ENCODE measurements around the gene ENTPD1.
"Not testable (repeated sequence)": the region's sequence is repeated elsewhere in the genome, so short reads cannot be mapped to it uniquely, and the experiment has no call there.

ENTPD1 gene

DNA sequence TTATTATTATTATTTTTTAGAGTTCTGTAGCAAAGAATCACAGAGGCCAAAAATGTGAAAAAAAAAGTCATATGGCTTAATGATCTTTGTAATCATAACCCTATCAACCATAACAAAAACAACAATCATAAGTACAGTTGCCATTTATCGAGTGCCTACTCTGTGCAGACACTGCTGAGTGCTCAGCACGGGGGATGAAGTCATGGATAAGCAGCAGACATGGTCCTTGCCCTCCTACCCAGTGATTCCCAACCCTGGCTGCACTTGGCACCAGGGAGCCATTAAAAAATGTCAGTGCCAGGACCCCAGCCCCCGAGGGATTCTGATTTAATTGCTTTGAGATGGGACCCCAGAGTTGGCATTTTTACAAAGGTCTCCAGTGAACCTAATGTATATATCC, 38.2 kb downstream of the ENTPD1 start:
- DNase-seq (ENCODE audit: low read depth): no peak
- H3K4me3 ChIP-seq (ENCODE audit: control insufficient read depth, low read depth, low read length): no peak overlapping the region
- no peak for TF ChIP-seq CTCF (IDR thresholded peaks at IDR 0.05; ENCODE audit: control insufficient read depth, insufficient read depth, low read depth, low read length, missing control alignments)

DNA sequence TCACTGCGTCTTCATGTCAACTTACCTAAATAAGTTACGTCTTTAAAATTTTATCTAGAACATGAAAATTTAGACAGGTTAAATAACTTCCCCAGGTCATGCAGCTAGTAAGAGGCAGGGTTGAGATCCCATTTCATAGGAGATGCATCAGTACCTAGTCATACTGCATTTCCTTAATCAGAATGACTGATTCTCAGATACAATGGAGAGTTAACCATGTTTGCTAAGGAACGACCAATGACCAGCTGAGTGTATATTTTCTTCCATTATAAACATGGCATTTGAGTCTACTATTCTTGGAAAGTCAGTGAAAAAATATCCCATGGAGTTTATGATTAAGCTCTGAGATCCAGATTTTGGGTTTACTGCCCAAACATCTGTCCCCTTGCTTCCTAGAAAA, 39.6 kb downstream of the ENTPD1 start:
- DNase-seq (ENCODE audit: low read depth): no peak
- no peak for TF ChIP-seq CTCF (IDR thresholded peaks at IDR 0.05; ENCODE audit: control insufficient read depth, insufficient read depth, low read depth, low read length, missing control alignments)
- no peak overlapping the region for H3K4me3 ChIP-seq (ENCODE audit: control insufficient read depth, low read depth, low read length)

GRCh38 chr10:95796504-95796903, 40.5 kb downstream of the ENTPD1 start:
- no peak for TF ChIP-seq CTCF (IDR thresholded peaks at IDR 0.05; ENCODE audit: control insufficient read depth, insufficient read depth, low read depth, low read length, missing control alignments)
- DNase-seq (ENCODE audit: low read depth): no peak
- no peak overlapping the region for H3K4me3 ChIP-seq (ENCODE audit: control insufficient read depth, low read depth, low read length)

- DNase-seq (ENCODE audit: low read depth): no peak
- H3K4me3 ChIP-seq (ENCODE audit: control insufficient read depth, low read depth, low read length): no peak overlapping the region
- TF ChIP-seq CTCF (IDR thresholded peaks at IDR 0.05; ENCODE audit: control insufficient read depth, insufficient read depth, low read depth, low read length, missing control alignments): no peak
These were observed 42.3 kb downstream of the ENTPD1 start for GRCh38 chr10:95798096-95798855.

- DNase-seq (ENCODE audit: low read depth); H3K4me3 ChIP-seq (ENCODE audit: control insufficient read depth, low read depth, low read length): not testable (repeated sequence)
These were observed 44.3 kb downstream of the ENTPD1 start for GRCh38 chr10:95800286-95800685.

- not testable (repeated sequence) for DNase-seq (ENCODE audit: low read depth); H3K4me3 ChIP-seq (ENCODE audit: control insufficient read depth, low read depth, low read length)
These were observed 50.9 kb downstream of the ENTPD1 start for GRCh38 chr10:95806687-95807380.

DNA sequence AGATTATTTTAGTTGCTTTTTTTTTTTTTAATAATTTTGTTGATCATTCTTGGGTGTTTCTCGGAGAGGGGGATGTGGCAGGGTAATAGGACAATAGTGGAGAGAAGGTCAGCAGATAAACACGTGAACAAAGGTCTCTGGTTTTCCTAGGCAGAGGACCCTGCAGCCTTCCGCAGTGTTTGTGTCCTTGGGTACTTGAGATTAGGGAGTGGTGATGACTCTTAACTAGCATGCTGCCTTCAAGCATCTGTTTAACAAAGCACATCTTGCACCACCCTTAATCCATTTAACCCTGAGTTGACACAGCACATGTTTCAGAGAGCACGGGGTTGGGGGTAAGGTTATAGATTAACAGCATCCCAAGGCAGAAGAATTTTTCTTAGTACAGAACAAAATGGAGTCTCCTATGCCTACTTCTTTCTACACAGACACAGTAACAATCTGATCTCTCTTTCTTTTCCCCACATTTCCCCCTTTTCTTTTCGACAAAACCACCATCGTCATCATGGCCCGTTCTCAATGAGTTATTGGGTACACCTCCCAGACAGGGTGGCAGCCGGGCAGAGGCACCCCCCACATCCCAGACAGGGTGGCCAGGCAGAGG, 52.8 kb downstream of the ENTPD1 start:
- not testable (repeated sequence) for H3K4me3 ChIP-seq (ENCODE audit: control insufficient read depth, low read depth, low read length); DNase-seq (ENCODE audit: low read depth)

DNA sequence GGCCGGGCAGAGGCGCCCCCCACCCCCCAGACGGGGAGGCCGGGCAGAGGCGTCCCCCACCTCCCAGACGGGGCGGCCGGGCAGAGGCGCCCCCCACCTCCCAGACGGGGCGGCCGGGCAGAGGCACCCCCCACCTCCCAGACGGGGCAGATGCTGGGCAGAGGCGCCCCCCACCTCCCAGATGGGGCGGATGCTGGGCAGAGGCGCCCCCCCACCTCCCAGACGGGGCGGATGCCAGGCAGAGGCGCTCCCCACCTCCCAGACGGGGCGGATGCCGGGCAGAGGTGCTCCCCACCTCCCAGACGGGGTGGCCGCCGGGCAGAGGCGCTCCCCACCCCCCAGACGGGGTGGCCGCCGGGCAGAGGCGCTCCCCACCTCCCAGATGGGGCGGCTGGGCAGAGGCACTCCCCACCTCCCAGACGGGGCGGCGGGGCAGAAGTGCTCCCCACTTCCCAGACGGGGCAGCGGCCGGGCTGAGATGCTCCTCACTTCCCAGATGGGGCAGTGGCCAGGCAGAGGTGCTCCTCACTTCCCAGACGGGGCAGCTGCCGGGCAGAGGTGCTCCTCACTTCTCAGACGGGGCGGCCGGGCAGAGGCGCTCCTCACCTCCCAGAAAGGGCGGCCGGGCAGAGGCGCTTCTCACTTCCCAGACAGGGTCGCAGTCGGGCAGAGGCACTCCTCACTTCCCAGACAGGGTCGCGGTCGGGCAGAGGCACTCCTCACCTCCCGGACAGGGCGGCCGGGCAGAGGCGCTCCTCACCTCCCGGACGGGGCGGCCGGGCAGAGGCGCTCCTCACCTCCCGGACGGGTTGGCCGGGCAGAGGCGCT, 53.6 kb downstream of the ENTPD1 start:
- TF ChIP-seq CTCF (IDR thresholded peaks at IDR 0.05; ENCODE audit: control insufficient read depth, insufficient read depth, low read depth, low read length, missing control alignments): no peak
- H3K4me3 ChIP-seq (ENCODE audit: control insufficient read depth, low read depth, low read length): no peak overlapping the region
- no peak for DNase-seq (ENCODE audit: low read depth)

Data from AG09309 (cell line).